Measurements from ENCODE around the gene PAM.
A peak's percentile ranks its signal among the peaks of the same experiment; 100 is the strongest.

PAM gene

DNA sequence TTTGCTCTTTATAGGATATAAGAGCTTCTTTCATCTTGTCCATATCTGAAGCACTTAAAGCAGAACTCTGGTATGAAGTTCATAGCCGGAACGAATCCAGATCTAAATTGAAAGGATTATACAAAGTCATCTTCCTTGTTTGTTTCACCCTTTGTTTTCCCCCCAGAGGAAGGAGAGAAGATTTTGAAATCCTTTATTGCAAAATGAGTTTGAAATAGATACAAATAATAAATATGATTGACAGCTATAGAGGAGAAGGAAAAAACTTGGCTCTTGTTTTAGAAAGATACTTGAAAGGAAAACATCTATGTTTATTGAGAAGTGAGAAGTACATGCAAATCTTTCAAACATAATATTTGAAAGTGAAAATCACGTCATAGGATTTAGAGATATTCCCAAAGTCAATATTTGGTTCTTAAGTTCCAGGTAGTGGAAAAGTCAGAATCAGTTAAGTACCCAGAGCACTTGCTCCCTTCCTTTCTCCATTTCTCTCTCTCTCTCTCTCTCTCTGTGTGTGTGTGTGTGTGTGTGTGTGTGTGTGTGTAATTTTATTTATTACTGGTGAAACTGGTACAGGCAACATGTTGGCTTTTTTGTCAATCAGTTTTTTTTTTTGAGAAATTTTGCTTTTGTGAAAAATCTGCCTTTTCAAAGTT lies 27.2 kb downstream of the PAM start:
- no peak for DNase-seq

DNA sequence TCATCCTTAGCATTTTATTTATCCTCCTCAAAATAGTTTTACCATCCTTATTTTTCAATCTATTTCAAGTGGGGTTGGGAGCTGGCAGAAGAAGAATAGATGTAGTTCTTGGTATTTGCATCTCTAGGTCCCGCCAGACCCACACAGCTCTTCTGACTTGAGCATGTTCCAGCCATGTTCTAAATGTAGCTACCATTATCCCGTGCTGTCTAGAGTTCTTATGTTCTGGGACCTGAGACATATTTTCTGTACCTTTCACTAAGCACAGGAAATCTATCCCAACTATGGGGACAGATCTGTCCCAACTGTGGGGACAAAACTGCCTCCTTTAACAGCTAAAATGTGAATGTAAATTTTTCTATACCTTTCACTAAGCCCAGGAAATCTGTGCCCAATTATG lies 32.0 kb downstream of the PAM start:
- DNase-seq, result no peak

DNA sequence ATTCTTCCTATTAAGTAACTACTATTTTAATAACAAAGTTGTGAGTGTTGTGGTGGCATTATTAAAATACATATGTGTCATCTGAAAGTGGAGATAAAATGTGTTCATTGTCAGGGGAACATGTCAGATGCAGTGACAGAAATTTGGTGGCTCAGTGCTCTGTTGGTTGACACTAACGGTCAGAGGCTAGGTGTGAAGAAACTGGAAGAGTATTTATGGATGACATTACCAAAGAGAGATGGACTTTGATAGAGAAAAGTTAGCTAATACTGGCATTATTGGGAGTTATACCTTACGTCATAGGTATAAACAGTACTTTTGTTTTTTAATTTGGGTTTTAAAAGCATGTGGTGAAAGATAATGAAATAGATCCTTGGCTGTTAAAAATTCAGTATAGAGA lies 33.7 kb downstream of the PAM start:
- DNase-seq, result no peak

DNA sequence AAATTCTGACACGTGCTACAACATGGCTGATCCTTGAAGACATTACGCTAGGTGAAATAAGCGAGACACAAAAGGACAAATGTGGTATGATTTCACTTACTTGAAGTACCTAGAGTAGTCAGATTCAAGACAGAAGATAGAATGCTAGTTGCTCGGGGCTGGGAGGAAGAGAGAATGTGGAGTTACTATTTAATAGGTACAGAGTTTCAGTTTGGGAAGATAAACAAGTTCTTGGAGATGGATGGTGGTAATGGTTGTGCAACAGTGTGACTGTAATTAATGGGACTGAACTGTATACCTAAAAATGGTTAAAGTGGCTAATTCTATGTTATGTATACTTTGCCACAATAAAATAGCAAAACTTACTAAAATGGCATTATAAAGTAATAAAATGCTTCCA lies 34.4 kb downstream of the PAM start:
- DNase-seq, result no peak

DNA sequence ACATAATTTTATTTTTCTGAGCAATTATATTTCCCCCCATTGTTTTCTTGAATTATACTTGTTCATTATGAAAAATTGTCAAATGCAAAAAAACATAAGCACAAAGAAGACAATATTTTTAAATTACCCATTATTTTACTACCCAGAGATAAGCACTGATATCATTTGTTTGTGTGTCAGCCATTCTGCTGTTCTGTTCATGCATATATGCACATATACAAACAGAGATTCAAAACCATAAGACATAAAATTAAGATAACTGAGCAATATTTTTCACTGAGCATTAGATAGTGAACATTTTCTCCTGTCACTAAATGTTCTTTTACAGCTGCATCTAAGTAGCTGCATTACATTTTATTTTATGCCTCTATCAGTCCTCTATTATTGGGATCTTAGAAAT lies 35.6 kb downstream of the PAM start:
- DNase-seq, result no peak

DNA sequence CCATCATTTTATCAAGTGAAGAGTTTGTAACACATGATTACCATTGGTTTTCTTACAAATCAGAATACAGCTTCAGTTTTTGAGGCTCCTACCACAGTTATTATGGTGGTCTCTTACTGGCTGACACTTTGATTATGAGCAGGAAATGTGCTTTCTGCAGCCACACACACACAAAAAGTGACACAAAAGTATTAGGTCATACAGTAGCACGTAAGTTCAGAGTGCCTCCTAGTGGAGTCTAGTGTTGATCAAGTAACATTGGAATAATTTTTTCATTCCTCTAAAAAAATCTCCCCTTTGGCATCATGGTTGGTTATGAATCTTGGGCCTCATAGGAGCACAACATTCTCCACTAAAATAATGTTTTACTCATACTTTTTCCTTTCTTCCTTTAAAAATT lies 37.6 kb downstream of the PAM start:
- DNase-seq, result no peak

DNA sequence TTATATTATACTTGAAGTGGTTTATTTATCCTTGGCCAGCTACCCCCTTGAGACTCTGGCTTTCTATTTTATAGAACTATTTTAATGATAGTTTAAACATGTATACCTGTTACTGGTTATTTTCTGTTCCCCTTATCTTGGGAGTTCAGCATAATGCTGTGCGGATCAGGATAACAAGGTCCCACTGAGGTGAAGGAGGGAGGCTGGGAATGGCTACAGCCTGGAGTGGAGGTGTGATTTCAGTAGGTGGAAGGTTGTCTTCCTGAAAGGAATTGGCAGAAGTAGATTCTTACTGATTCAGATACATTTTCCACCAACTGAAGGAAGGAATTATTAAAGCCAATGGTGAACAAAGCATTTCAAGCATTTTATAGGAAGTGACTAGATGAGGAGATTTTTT lies 38.9 kb downstream of the PAM start:
- DNase-seq, result no peak

DNA sequence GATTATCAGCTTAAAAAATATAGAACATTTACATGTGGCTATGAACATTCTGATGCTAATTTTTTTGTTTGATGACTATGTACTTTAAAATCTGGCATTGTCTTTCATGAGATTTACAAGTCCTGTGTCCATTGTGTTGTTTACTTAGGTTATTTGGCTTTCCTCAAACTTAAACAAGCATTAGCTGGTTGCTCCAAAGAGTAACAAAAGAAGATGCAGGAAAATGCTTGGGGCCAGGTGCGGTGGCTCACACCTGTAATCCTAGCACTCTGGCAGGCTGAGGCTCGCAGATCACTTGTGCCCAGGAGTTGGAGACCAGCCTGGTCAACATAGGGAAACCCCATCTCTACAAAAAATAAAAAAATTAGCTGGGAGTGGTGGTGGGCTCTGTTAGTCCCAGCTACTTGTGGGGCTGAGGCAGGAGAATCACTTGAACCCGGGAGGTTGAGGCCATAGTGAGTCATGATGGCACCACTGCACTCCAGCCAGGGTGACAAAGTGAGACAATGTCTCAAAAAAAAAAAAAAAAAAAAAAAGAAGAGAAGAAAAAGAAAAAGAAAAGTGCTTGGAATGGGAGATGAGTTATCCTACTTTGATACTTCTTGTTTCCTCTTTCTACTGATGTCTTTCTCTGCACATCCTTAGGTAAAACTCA lies 39.7 kb downstream of the PAM start:
- no peak for DNase-seq

DNA sequence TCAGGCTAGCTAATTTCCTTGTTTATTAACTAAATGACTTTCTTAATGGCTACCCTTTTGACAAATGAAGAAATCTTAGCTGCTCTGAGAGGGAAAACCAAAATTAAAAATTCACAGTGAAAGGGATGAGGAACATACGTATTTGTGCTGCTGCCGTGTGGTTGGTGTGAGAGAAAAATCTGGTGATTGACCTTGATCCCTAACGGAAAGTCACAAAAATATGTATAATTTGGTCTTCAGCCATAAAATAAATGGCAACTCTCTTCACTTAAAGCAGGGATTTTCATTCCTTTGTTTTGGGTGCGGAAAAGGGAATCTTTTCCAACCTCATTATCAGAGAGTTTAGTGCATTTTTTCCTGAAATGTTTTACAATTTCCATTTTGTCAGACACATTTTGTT lies 40.4 kb downstream of the PAM start:
- DNase-seq, result no peak

DNA sequence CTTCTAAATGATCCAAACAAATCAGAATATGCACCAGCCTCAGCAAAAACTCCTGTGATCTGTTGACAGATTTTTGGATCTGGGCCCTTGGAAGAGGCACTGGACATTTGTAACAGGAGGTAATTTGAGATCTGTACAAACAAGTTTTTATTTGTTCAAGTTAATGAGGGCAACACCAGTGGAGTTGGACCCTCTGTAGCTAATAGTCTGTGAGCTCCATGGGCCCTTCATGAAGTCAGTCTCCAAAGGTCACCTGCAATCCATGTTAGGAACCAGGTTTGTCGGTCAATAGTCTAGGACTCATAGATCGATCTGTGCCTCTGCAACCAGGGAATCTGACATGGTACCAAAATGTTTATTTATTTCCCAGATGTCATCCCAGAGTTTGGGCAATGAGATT lies 40.9 kb downstream of the PAM start:
- DNase-seq, result no peak

DNA sequence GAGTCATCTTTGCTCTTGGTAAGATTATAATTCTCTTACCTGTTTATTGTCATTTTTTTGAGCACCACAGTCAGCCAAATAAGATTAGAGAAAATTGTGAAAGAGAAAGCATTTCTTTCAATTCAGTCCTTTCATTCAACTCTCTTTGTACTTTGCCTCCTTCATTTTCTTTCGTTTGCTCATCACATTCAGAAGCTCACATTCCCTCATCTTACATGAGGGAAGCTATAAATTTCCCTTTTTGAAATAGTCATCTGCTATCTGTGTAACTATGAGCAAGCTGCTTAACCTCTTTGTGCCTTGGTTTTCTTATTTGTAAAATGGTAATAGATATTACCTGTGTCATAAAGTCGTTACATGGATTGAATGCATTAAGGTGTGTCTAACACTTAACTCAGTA lies 41.4 kb downstream of the PAM start:
- no peak for DNase-seq

DNA sequence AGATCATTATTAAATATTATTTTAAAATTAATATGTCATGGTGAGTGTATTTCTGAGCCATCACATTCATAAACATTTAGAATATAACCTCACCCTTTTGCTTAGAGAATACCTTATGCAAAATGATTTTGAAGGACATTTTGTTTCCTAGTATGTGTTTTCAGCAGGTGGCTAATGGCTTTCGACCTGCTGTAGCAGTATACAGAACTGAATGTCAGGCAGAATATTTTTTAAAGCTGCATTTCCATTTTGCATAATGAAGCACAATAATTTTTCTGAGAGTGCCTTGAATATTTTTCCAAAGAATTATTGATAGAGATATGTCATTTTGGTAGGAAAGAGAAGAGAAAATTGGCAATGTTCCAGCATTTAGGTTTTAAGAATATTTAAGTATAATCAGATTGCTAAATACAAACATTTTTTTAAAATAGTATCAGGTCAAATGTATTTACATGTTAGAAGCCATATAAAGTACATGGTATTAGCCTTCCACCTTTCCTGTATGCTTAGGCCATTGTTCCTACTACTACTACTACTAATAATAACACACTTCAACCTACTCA lies 42.3 kb downstream of the PAM start:
- DNase-seq, result no peak

DNA sequence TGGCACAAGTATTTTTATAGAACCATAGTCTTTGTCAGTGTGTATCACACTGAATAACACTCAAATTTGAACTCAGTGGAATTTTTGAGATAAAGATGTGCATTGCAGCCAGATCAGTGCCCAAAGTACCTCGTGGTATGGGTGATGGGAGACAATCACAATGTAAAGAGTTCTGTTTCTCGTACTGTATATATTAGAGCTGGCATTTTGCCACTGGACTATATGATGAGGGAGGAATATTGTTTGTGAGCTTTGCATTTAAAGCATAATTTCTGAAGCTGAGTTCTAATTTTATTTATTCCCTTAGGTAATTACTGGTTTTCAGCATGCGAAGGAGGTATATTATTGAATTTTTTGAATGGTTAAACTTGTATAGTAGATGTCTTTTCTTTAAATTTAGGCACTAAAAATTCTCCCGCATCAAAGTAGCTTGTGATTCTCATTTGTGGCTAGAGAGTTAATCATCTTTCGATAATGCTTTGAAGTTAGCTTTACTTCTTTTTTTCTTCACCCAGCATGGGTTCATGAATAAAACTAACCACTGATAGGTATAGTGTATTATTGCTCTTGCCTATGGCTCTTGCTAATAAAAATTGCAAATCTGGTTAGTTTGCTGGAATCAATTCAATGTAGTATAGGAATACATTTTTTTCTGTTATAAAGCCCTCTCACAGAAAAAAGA lies 43.1 kb downstream of the PAM start:
- DNase-seq, result no peak

DNA sequence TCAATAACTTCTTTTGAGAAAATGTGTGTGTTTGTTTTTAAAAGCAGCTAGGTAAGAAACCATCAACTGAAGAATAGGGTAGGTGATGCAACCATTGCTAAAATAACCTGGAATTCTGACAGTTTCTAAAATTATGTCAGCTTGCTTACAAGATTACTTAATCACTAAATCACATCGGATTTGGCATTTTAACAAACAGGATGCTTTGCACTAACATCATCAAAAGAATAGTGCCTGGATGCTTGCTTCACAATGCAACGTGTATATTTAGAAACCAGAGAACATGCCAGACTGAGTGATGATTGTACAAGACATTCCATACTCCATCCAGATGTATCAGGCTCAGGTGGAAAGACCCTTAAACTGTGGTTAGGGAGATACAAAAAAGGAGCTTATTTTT lies 43.9 kb downstream of the PAM start:
- no peak for DNase-seq

DNA sequence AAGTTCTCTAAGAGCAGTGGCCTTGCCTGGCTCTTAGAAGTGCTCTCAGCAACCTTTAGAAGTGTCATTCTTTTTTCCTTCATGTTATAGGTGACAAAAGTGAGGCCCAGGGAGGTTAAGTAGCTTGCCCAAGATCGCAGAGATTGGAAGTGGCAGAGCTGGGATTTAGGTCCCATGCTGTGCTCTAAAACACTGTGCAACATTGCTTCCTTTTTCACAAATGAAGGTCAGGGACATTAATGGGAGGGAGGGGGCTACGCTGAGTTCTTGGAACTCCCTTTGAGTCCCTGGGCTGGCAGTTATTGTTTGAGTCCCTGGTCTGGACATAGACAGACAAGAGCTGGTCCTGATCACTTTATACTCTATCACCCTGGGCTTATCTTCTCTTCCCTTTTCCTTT lies 45.3 kb downstream of the PAM start:
- DNase-seq, result no peak

DNA sequence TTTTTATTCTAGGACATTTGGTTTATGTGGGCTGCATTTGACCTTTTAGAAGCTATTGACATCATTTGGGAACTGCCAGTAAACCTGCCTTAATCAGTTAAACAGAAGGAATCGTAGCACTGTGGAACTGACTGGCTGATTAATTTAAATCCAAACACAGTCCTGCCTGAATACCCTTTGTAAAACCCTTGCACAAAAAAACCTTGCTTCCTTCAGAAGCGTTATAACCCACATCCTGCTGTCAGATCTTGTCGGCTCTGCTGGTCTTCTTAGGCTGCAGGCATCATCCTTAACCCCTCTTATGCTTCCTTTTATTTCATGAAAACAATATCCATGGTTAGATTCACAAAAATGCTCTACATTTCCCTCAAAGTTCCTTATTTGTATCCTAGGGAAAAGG lies 46.3 kb downstream of the PAM start:
- DNase-seq, result peak; percentile 33

DNA sequence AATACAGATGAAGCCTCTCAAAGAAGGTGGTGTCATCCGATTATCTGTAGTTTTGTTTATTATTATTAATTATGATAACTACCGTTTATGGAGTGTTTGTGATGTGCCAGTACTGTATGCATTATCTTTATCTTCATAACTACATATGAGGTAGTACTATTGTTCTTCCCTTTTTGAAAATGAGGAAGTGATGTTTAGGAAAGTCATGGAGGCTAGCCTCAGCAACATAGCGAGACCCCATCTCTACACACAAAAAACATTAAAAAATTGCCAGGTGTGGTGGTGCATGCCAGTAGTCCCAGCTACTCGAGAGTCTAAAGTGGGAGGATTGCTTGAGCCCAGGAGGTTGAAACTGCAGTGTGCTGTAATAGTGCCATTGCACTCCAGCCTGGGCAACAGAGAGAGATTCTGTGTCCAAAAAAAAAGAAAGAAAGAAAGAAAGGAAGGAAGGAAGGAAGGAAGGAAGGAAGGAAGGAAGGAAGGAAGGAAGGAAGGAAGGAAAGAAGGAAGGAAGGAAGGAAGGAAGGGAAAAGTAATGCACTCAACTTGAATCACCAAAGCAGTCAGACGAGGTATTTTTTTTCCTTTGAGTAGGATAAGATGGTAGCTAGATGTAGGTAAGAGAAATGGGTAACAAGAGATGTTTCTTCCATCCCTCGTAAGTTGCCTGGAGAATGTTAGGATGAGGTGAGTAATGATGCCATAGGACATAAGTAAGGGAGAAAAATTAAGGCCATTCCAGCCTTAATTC lies 47.8 kb downstream of the PAM start:
- DNase-seq, result no peak

DNA sequence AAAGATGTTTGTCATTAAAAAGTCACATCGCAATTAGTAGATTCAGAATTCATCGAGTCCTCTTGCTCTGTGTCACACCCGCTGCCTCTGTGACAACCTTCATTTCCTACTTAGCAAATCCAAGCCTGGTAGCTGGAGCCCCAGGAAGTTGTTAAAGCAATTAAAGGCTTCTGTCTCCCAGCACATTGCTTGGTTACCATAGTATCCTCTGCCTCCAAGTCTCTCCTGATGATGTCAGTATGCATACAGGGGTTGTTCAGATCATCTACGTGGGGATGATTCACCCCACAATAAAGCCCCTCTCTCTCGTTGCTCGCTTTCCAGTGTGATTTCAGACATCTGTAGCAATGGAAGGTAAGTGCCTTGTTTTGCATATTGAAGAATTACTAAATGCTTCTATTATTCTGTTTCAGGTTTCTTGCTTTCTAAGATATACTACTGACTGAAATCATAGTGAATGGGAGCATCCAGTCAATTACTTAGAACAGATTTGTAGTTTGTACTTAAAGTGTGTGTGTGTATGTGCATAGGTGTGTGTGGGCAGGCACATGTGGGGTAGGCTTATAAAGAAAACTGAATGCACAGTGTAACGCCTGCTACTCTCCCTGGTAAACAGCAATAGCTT lies 52.9 kb downstream of the PAM start:
- no peak for DNase-seq

DNA sequence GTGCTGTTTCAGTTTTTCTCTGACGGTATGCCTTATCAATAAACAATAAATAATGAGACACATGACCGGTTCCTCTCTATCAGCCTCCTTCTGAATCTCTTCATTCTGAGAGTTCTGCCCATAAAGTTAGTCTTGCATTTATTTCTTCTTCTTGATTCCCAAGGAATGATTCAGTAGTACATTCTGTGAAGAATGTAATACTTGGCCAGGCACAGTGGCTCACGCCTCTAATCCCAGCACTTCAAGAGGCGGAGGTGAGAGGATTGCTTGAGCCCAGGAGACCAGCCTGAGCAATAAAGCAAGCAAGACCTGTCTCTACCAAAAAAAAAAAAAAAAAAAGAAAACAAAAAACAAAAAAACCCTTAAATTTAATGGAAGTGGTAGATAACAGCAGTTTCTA lies 53.9 kb downstream of the PAM start:
- DNase-seq, result no peak

DNA sequence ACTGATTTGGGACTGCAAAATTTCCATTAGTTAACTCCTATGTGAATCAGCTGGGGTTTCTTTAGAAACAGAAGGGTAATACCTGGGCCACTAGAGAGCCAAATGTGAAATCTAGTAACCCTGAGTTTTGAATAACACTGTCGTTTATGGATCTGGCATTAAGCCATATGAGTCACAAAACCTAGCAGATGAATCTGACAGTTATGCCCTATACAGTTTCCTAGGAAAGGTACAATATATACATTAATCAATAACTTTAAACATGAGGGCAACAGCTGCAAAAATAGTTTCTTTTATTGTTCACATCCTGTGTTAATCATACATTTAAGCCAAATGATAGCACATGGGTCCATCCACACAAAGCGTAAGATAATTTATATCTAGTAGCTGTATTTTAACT lies 56.9 kb downstream of the PAM start:
- no peak for DNase-seq

DNA sequence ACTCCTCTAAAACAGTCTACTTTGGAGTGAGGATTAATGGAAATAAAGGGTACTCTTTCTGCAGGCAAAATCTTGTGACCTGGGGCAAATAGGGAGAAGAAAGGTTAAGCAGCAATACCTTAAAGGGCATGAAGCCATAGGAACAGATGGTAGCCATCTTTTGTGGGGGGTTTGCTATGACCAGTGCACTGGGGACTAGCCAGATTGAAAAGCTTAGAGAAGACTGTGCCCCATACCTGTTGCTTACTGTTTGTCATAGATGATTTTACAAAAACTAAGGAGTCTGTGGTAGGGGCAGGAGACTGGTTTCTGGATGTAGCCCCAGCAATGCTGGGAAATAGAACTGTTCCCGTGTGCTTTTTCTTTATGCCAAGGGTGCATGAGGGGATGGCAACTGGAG lies 58.6 kb downstream of the PAM start:
- DNase-seq, result no peak

DNA sequence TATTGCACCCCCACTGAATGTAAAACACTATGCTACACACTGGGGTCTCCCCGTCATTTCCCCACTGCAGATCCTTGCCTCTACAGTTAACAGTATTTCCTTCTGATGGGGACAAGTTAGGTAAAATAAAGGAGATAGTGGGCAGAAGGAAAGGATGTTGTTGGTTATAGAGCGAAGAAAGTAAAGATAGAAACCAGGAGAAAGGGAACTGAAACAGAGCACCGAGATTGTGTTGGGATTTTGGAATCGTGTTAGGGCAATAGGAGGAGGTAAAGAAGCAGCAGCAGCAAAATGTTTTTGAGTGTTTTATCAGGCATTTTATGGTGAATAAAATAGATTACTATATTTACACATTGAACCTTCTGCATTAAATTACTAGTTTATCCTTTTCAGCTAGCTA lies 60.0 kb downstream of the PAM start:
- DNase-seq, result no peak
